ENCODE results near the gene PIEZO1. TPM values are rescaled to one million over a fixed set of nuclear protein-coding genes. Genes with fewer than 3 reads are reported as not detected.
A peak's percentile ranks its signal among the peaks of the same experiment; 100 is the strongest.

PIEZO1 gene
- total RNA-seq, 1 donor from 2014 or later, result 240 TPM

GRCh38 chr16:88762941-88763340, 22.1 kb downstream of the PIEZO1 start:
- no peaks in the 10 kb centered on the region for H3K9me3 Mint-ChIP-seq
- H3K27ac Mint-ChIP-seq, result no peak overlapping the region
- intact Hi-C loops (cut with micrococcal nuclease), result no loop called here
- DNase-seq (ENCODE audit: low spot score), result no peak
- no peak overlapping the region for H3K4me3 Mint-ChIP-seq (ENCODE audit: low read depth)
- no peaks in the 10 kb centered on the region for H3K27me3 Mint-ChIP-seq (ENCODE audit: low read depth)
- H3K36me3 Mint-ChIP-seq (ENCODE audit: low read depth), result peaks cover 7% of the 10 kb centered on the region
- peaks cover 16% of the 10 kb centered on the region for H3K4me1 Mint-ChIP-seq (ENCODE audit: low read depth)

- no peaks in the 10 kb centered on the region for H3K9me3 Mint-ChIP-seq
- H3K27me3 Mint-ChIP-seq (ENCODE audit: low read depth), result no peaks in the 10 kb centered on the region
- intact Hi-C loops (cut with micrococcal nuclease), result no loop called here
- no peak for DNase-seq (ENCODE audit: low spot score)
- H3K4me3 Mint-ChIP-seq (ENCODE audit: low read depth), result no peak overlapping the region
- peaks cover 7% of the 10 kb centered on the region for H3K36me3 Mint-ChIP-seq (ENCODE audit: low read depth)
- no peak overlapping the region for H3K27ac Mint-ChIP-seq
- peaks cover 15% of the 10 kb centered on the region for H3K4me1 Mint-ChIP-seq (ENCODE audit: low read depth)
These were observed 22.7 kb downstream of the PIEZO1 start for GRCh38 chr16:88762258-88762870.

GRCh38 chr16:88761830-88762229, 23.2 kb downstream of the PIEZO1 start:
- intact Hi-C loops (cut with micrococcal nuclease), result no loop called here
- H3K27me3 Mint-ChIP-seq (ENCODE audit: low read depth), result no peaks in the 10 kb centered on the region
- H3K27ac Mint-ChIP-seq, result no peak overlapping the region
- H3K36me3 Mint-ChIP-seq (ENCODE audit: low read depth), result peaks cover 7% of the 10 kb centered on the region
- no peaks in the 10 kb centered on the region for H3K9me3 Mint-ChIP-seq
- no peak overlapping the region for H3K4me3 Mint-ChIP-seq (ENCODE audit: low read depth)
- H3K4me1 Mint-ChIP-seq (ENCODE audit: low read depth), result peaks cover 10% of the 10 kb centered on the region
- no peak for DNase-seq (ENCODE audit: low spot score)

- Mint-ChIP-seq H3K9me3 (no peaks in the 10 kb centered on the region), H3K27ac (no peak overlapping the region), H3K4me3 (ENCODE audit: low read depth) (no peak overlapping the region), H3K27me3 (ENCODE audit: low read depth) (no peaks in the 10 kb centered on the region), H3K4me1 (ENCODE audit: low read depth) (peaks cover 9% of the 10 kb centered on the region), H3K36me3 (ENCODE audit: low read depth) (peaks cover 7% of the 10 kb centered on the region)
- no peak for DNase-seq (ENCODE audit: low spot score)
- intact Hi-C loops (cut with micrococcal nuclease), result no loop called here
These were observed 23.9 kb downstream of the PIEZO1 start for GRCh38 chr16:88761143-88761534.

- peaks cover 7% of the 10 kb centered on the region for H3K36me3 Mint-ChIP-seq (ENCODE audit: low read depth)
- no peak overlapping the region for H3K4me3 Mint-ChIP-seq (ENCODE audit: low read depth)
- no peak for DNase-seq (ENCODE audit: low spot score)
- no peak overlapping the region for H3K27ac Mint-ChIP-seq
- H3K9me3 Mint-ChIP-seq, result no peaks in the 10 kb centered on the region
- H3K27me3 Mint-ChIP-seq (ENCODE audit: low read depth), result no peaks in the 10 kb centered on the region
- peaks cover 6% of the 10 kb centered on the region for H3K4me1 Mint-ChIP-seq (ENCODE audit: low read depth)
- intact Hi-C loops (cut with micrococcal nuclease), result no loop called here
These were observed 24.4 kb downstream of the PIEZO1 start for GRCh38 chr16:88760424-88761142.

GRCh38 chr16:88759976-88760350, 25.1 kb downstream of the PIEZO1 start:
- DNase-seq (ENCODE audit: low spot score), result no peak
- no peak overlapping the region for H3K4me3 Mint-ChIP-seq (ENCODE audit: low read depth)
- H3K9me3 Mint-ChIP-seq, result no peaks in the 10 kb centered on the region
- no peak overlapping the region for H3K27ac Mint-ChIP-seq
- H3K27me3 Mint-ChIP-seq (ENCODE audit: low read depth), result no peaks in the 10 kb centered on the region
- peaks cover 7% of the 10 kb centered on the region for H3K36me3 Mint-ChIP-seq (ENCODE audit: low read depth)
- intact Hi-C loops (cut with micrococcal nuclease), result no loop called here
- H3K4me1 Mint-ChIP-seq (ENCODE audit: low read depth), result peaks cover 8% of the 10 kb centered on the region

GRCh38 chr16:88759245-88759975, 25.6 kb downstream of the PIEZO1 start:
- intact Hi-C loops (cut with micrococcal nuclease), result no loop called here
- Mint-ChIP-seq H3K36me3 (ENCODE audit: low read depth) (peaks cover 7% of the 10 kb centered on the region), H3K27ac (peak overlapping the region; percentile 38), H3K4me3 (ENCODE audit: low read depth) (no peak overlapping the region), H3K4me1 (ENCODE audit: low read depth) (peaks cover 8% of the 10 kb centered on the region), H3K27me3 (ENCODE audit: low read depth) (no peaks in the 10 kb centered on the region), H3K9me3 (no peaks in the 10 kb centered on the region)
- no peak for DNase-seq (ENCODE audit: low spot score)

GRCh38 chr16:88758944-88759244, 26.1 kb downstream of the PIEZO1 start:
- Mint-ChIP-seq H3K9me3 (no peaks in the 10 kb centered on the region), H3K36me3 (ENCODE audit: low read depth) (peaks cover 7% of the 10 kb centered on the region), H3K4me1 (ENCODE audit: low read depth) (peaks cover 8% of the 10 kb centered on the region), H3K27me3 (ENCODE audit: low read depth) (no peaks in the 10 kb centered on the region), H3K27ac (no peak overlapping the region), H3K4me3 (ENCODE audit: low read depth) (no peak overlapping the region)
- intact Hi-C loops (cut with micrococcal nuclease), result no loop called here
- no peak for DNase-seq (ENCODE audit: low spot score)

- H3K9me3 Mint-ChIP-seq, result no peaks in the 10 kb centered on the region
- no peak overlapping the region for H3K4me3 Mint-ChIP-seq (ENCODE audit: low read depth)
- no peaks in the 10 kb centered on the region for H3K27me3 Mint-ChIP-seq (ENCODE audit: low read depth)
- DNase-seq (ENCODE audit: low spot score), result no peak
- intact Hi-C loops (cut with micrococcal nuclease), result no loop called here
- H3K27ac Mint-ChIP-seq, result no peak overlapping the region
- H3K4me1 Mint-ChIP-seq (ENCODE audit: low read depth), result peaks cover 8% of the 10 kb centered on the region
- peaks cover 3% of the 10 kb centered on the region for H3K36me3 Mint-ChIP-seq (ENCODE audit: low read depth)
These were observed 26.6 kb downstream of the PIEZO1 start for GRCh38 chr16:88758227-88758943.

- Mint-ChIP-seq H3K4me3 (ENCODE audit: low read depth) (no peak overlapping the region), H3K27me3 (ENCODE audit: low read depth) (no peaks in the 10 kb centered on the region)
These were observed 29.1 kb downstream of the PIEZO1 start for GRCh38 chr16:88755745-88756443.

GRCh38 chr16:88754912-88755744, 29.9 kb downstream of the PIEZO1 start:
- no peak overlapping the region for H3K27ac Mint-ChIP-seq
- H3K4me1 Mint-ChIP-seq (ENCODE audit: low read depth), result peaks cover 8% of the 10 kb centered on the region
- no peaks in the 10 kb centered on the region for H3K9me3 Mint-ChIP-seq
- no peaks in the 10 kb centered on the region for H3K36me3 Mint-ChIP-seq (ENCODE audit: low read depth)
- intact Hi-C loops (cut with micrococcal nuclease), result no loop called here
- no peak for DNase-seq (ENCODE audit: low spot score)
- no peak overlapping the region for H3K4me3 Mint-ChIP-seq (ENCODE audit: low read depth)
- no peaks in the 10 kb centered on the region for H3K27me3 Mint-ChIP-seq (ENCODE audit: low read depth)

More at GRCh38 chr16:88755745-88756443, 29.1 kb downstream of the PIEZO1 start:
- no peaks in the 10 kb centered on the region for H3K9me3 Mint-ChIP-seq
- intact Hi-C loops (cut with micrococcal nuclease), result no loop called here
- H3K36me3 Mint-ChIP-seq (ENCODE audit: low read depth), result no peaks in the 10 kb centered on the region
- peaks cover 8% of the 10 kb centered on the region for H3K4me1 Mint-ChIP-seq (ENCODE audit: low read depth)
- H3K27ac Mint-ChIP-seq, result no peak overlapping the region
- DNase-seq (ENCODE audit: low spot score), result no peak
